Forelimb muscle (tissue), 1 donor: ENCODE data around the gene DIAPH2. TPM values are rescaled to one million over a fixed set of nuclear protein-coding genes. Genes with fewer than 3 reads are reported as not detected.

Experiments
- polyA plus RNA-seq: library from polyadenylated mRNA; unstranded; fragments of 120-200 nt; gene quantifications from one replicate; pipeline ENCODE4 v1.2.1, GENCODE V29; 2013; ENCODE audit not compliant: insufficient read length

The DIAPH2 gene
- polyA plus RNA-seq, 1 donor, result 8.2 TPM

Other genes with a start within 250 kb of the DIAPH2 start
- gene RPA4, start 199.1 kb downstream of the DIAPH2 start, polyA plus RNA-seq, result 0.09 TPM